GM12874 (cell line): Measurements from ENCODE around the gene MTIF2.

Experiments used
- TF ChIP-seq, protein P1 (sequence below): IDR thresholded peaks from 2 replicates; pipeline ENCODE4 v1.5.1; 2011; ENCODE audit warnings: low read depth, mild to moderate bottlenecking, control low read depth, low read length, moderate library complexity; ENCODE audit not compliant: insufficient read depth

MTIF2 gene

GRCh38 chr2:55283083-55283482 lies 14.1 kb upstream of the MTIF2 start:
- TF ChIP-seq, protein P1, sequence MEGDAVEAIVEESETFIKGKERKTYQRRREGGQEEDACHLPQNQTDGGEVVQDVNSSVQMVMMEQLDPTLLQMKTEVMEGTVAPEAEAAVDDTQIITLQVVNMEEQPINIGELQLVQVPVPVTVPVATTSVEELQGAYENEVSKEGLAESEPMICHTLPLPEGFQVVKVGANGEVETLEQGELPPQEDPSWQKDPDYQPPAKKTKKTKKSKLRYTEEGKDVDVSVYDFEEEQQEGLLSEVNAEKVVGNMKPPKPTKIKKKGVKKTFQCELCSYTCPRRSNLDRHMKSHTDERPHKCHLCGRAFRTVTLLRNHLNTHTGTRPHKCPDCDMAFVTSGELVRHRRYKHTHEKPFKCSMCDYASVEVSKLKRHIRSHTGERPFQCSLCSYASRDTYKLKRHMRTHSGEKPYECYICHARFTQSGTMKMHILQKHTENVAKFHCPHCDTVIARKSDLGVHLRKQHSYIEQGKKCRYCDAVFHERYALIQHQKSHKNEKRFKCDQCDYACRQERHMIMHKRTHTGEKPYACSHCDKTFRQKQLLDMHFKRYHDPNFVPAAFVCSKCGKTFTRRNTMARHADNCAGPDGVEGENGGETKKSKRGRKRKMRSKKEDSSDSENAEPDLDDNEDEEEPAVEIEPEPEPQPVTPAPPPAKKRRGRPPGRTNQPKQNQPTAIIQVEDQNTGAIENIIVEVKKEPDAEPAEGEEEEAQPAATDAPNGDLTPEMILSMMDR: no peak

DNA sequence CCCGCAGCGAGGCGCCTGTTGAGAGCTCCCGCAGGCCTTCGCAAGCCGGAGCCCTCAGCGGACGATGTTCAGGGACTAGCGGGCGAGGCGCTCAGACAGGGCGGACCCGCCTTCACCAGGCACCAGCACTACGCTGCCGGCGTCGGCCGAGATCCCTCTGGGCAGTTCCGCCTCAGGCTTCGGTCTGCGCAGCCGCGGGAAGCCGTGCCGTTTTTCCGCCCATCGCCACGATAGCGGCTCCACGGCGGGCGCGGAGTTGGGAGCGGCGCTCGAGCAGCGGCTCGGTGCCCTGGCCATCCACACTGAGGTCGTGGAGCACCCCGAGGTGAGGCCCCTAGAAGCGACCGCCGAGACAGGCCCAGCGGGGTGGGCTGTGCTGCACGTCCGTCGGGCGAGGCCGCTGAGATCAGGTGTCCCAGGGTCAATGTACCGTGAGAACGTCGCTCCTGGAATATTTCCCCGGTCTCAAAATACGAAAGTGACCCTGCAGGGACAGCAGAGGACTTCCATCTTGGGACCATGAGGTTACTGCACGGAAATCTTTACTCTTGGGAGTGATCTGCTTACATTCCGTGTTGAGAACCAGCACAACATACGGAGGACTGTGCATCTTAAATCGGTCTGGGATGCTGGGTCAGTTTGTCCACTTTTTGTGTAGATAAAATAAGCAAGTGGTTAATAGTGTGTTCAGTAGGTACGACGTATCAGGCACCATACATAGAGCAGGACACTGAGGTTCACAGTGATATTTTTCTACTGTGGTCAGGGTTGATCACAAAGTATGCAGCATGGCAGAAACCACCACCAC lies 13.3 kb upstream of the MTIF2 start:
- TF ChIP-seq, protein P1: no peak

GRCh38 chr2:55277310-55277709 lies 8.3 kb upstream of the MTIF2 start:
- TF ChIP-seq, protein P1: no peak

DNA sequence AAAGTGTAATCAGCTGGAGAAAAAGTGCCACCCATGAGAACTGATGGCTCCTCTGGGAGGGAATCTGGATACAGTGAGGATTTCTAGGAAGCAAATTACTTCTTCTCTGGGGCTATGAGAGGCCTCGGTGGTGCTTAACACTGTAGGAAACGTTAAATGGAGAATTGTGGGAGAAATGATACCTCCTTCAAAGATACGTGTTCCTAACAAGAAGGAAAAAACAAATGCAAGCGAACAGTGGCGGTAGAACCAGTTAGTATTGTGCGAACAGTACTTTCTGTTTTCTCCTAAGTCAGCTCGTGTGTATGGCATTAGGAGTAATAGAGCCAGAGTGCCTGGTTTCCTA lies 587 bp upstream of the MTIF2 start:
- TF ChIP-seq, protein P1: no peak

DNA sequence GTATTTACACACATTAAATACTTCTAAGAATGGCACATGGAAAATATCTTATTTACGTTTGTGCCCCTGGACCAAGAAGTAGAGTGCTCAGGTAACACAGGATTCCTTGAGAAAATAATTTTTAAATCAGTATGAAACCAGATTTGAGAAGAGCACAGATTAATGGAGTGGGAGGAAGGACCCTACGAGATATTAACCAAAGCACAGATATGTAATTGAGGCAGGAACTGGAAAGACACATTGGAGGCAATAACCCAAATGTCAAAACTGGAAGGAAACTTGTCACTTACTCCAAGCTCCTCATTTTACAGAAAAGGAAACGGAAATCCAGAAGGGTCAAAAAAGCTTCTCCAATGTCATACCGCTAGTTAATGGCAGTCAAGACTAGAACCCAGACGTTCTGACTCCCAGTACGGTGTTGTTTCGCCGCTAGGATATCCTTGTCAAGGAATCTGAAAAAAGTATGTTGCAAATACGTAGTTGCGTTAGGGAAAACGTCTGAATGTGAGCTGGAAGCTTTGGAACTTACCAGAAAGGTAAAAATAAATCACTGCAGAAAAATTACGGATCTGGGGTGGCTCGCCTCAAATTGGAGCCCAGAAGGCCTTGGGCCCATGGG lies 634 bp downstream of the MTIF2 start:
- TF ChIP-seq, protein P1: no peak

DNA sequence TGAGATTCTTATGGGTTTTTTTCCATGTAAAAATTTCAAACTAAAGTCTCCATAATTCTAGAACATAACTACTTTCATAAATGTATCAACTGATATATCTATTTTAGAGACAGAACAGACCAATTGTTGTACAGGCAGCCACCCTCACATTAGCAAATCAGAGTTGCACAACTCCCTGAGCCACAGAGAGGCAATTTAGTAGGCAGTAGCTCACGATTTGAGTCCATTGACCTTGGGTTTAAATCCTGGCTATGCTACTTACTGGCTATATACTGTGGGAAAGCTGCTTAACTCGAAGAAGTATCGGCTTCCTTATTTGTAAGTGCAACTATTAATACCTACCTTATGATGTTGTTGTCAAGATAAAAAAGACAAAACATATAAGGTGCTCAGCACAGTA lies 16.2 kb downstream of the MTIF2 start:
- TF ChIP-seq, protein P1: no peak

DNA sequence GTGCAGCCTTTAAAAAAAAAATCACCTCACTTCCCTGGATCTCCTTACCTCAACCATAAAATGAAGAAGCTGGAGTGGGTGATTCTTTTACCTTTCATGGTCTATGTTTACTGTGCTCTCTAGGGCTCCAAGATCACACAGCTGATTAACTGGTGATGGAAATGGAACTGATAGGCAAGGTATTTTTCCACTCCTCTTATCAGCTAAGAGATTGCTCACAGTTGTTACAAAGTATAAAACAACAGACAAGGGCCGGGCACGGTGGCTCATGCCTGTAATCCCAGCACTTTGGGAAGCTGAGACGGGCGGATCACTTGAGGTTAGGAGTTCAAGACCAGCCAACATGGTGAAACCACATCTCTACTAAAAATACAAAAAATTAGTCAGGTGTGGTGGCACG lies 22.0 kb downstream of the MTIF2 start:
- TF ChIP-seq, protein P1: no peak
